WTC11 (cell line): ENCODE data around the gene RNASET2. TPM values are rescaled to one million over a fixed set of nuclear protein-coding genes. Genes with fewer than 3 reads are reported as not detected.

Source experiments
- ATAC-seq: fragments of 200-7000 bp; cut with Tn5 transposase; 2 replicates; pipeline ENCODE4 v1.10.0; 2021; ENCODE audit warnings: mild to moderate bottlenecking, moderate library complexity
- CTCF ChIA-PET: fragments of 300-600 bp; sonication (Branson Sonifier 250); formaldehyde crosslinking; loops from one replicate; lab custom pipeline; 2021; ENCODE audit warnings: antibody characterized with exemption; lab: Charles Lee
- POLR2A ChIA-PET: fragments of 350-600 bp; sonication (Branson Sonifier 250); formaldehyde crosslinking; loops from one replicate; lab custom pipeline; 2021; ENCODE audit warnings: antibody characterized with exemption; lab: Charles Lee
- DNase-seq: peaks from one replicate; pipeline ENCODE4 v3.0.0; 2021; ENCODE audit warnings: low spot score
- H3K27ac Mint-ChIP-seq: 2 replicates; pipeline ENCODE4 v1.8.0; 2021; ENCODE audit warnings: mixed read lengths
- H3K27me3 Mint-ChIP-seq: 2 replicates; pipeline ENCODE4 v1.8.0; 2021; ENCODE audit warnings: low read depth, mild to moderate bottlenecking, moderate library complexity, mixed read lengths
- H3K36me3 Mint-ChIP-seq: 2 replicates; pipeline ENCODE4 v1.8.0; 2021; ENCODE audit warnings: mixed read lengths
- H3K4me1 Mint-ChIP-seq: 2 replicates; pipeline ENCODE4 v1.8.0; 2022; ENCODE audit warnings: mixed read lengths
- H3K4me3 Mint-ChIP-seq: 2 replicates; pipeline ENCODE4 v1.8.0; 2021; ENCODE audit warnings: mild to moderate bottlenecking, moderate library complexity, mixed read lengths
- H3K9me3 Mint-ChIP-seq: 2 replicates; pipeline ENCODE4 v1.8.0; 2021; ENCODE audit warnings: mixed read lengths
- AR ChIP-seq: fragments of 250-450 bp; sonication (Bioruptor Pico); IDR thresholded peaks from 2 replicates; pipeline ENCODE4 v1.9.0; 2021; ENCODE audit warnings: mild to moderate bottlenecking
- ATF3 ChIP-seq: sonication (generic); formaldehyde crosslinking; conservative IDR thresholded peaks from 2 replicates; pipeline ENCODE4 v1.8.1; 2022; ENCODE audit warnings: mild to moderate bottlenecking, missing genetic modification reagents
- ATF6 ChIP-seq: sonication (generic); formaldehyde crosslinking; IDR thresholded peaks from 2 replicates; pipeline ENCODE4 v1.8.1; 2023; ENCODE audit warnings: mild to moderate bottlenecking, missing genetic modification reagents
- CDX4 ChIP-seq: fragments of 250-450 bp; sonication (Bioruptor Pico); IDR thresholded peaks from 2 replicates; pipeline ENCODE4 v1.9.0; 2021; ENCODE audit warnings: moderate library complexity, mild to moderate bottlenecking, inconsistent platforms, borderline replicate concordance
- E2F4 ChIP-seq: sonication (generic); formaldehyde crosslinking; IDR thresholded peaks from 2 replicates; pipeline ENCODE4 v1.8.1; 2022; ENCODE audit warnings: low read depth, mild to moderate bottlenecking, moderate library complexity, missing genetic modification reagents, borderline replicate concordance
- E2F5 ChIP-seq: sonication (generic); formaldehyde crosslinking; IDR thresholded peaks from 2 replicates; pipeline ENCODE4 v1.8.1; 2022; ENCODE audit warnings: mild to moderate bottlenecking, moderate library complexity, missing genetic modification reagents
- ESRRA ChIP-seq: sonication (generic); formaldehyde crosslinking; IDR thresholded peaks from 2 replicates; pipeline ENCODE4 v1.8.1; 2022; ENCODE audit warnings: mild to moderate bottlenecking, missing genetic modification reagents, borderline replicate concordance
- ETV6 ChIP-seq: sonication (generic); formaldehyde crosslinking; IDR thresholded peaks from 2 replicates; pipeline ENCODE4 v1.8.1; 2022; ENCODE audit warnings: mild to moderate bottlenecking, missing genetic modification reagents
- FOXP1 ChIP-seq: sonication (generic); formaldehyde crosslinking; IDR thresholded peaks from 2 replicates; pipeline ENCODE4 v1.8.0; 2022; ENCODE audit warnings: missing genetic modification reagents, mild to moderate bottlenecking, moderate library complexity, borderline replicate concordance
- HMGA2 ChIP-seq: fragments of 250-450 bp; sonication (Bioruptor Pico); IDR thresholded peaks from 2 replicates; pipeline ENCODE4 v1.4.0; 2021; ENCODE audit warnings: mild to moderate bottlenecking, moderate library complexity
- JUN ChIP-seq: sonication (generic); formaldehyde crosslinking; IDR thresholded peaks from 2 replicates; pipeline ENCODE4 v1.8.0; 2023; ENCODE audit warnings: mild to moderate bottlenecking, missing genetic modification reagents
- NFE2L1 ChIP-seq: sonication (generic); formaldehyde crosslinking; IDR thresholded peaks from 2 replicates; pipeline ENCODE4 v1.8.1; 2023; ENCODE audit warnings: missing genetic modification reagents
- NFYB ChIP-seq: sonication (generic); formaldehyde crosslinking; conservative IDR thresholded peaks from 2 replicates; pipeline ENCODE4 v1.8.0; 2022; ENCODE audit warnings: low read depth, missing genetic modification reagents
- RORB ChIP-seq: fragments of 250-450 bp; sonication (Bioruptor Pico); IDR thresholded peaks from 2 replicates; pipeline ENCODE4 v1.9.0; 2021; ENCODE audit warnings: mild to moderate bottlenecking
- ZBTB43 ChIP-seq: sonication (generic); formaldehyde crosslinking; IDR thresholded peaks from 2 replicates; pipeline ENCODE4 v1.8.1; 2023; ENCODE audit warnings: mild to moderate bottlenecking, missing genetic modification reagents
- ZMAT4 ChIP-seq: fragments of 250-450 bp; sonication (Bioruptor Pico); IDR thresholded peaks from 2 replicates; pipeline ENCODE4 v1.9.0; 2021; ENCODE audit warnings: mild to moderate bottlenecking
- ZNF219 ChIP-seq: sonication (generic); formaldehyde crosslinking; IDR thresholded peaks from 2 replicates; pipeline ENCODE4 v1.8.0; 2023; ENCODE audit warnings: missing genetic modification reagents, mild to moderate bottlenecking, borderline replicate concordance
- ZNF232 ChIP-seq: sonication (generic); formaldehyde crosslinking; IDR thresholded peaks from 2 replicates; pipeline ENCODE4 v1.8.0; 2022; ENCODE audit warnings: mild to moderate bottlenecking, missing genetic modification reagents
- ZNF423 ChIP-seq: fragments of 250-450 bp; sonication (Bioruptor Pico); IDR thresholded peaks from 2 replicates; pipeline ENCODE4 v2.1.2; 2022; ENCODE audit warnings: mild to moderate bottlenecking, moderate library complexity
- ZNF532 ChIP-seq: fragments of 250-450 bp; sonication (Bioruptor Pico); IDR thresholded peaks from 2 replicates; pipeline ENCODE4 v1.9.0; 2021; ENCODE audit warnings: mild to moderate bottlenecking, borderline replicate concordance
- total RNA-seq: library from RNA; stranded (reverse); gene quantifications from 3 replicates; pipeline ENCODE4 v1.2.3, GENCODE V29; 2021

RNASET2 gene
- total RNA-seq, 1 experiment from 2014 or later = 35.6 TPM

GRCh38 chr6:166937746-166938145, 18.6 kb downstream of the RNASET2 start:
- H3K9me3 Mint-ChIP-seq = no peaks in the 10 kb centered on the region
- DNase-seq = no peak
- peaks cover 9% of the 10 kb centered on the region for H3K4me1 Mint-ChIP-seq
- POLR2A ChIA-PET = no interaction called here
- peaks cover 22% of the 10 kb centered on the region for H3K36me3 Mint-ChIP-seq
- ATAC-seq = no peak
- H3K27me3 Mint-ChIP-seq = no peaks in the 10 kb centered on the region
- TF ChIP-seq ATF6 (CRISPR knock-in tag) = no peak
- TF ChIP-seq NFE2L1 (CRISPR knock-in tag) = no peak
- TF ChIP-seq E2F5 (CRISPR knock-in tag) = no peak
- TF ChIP-seq ETV6 (CRISPR knock-in tag) = no peak
- TF ChIP-seq ZNF532 = no peak
- no peak for TF ChIP-seq ZBTB43 (CRISPR knock-in tag)
- no peak for TF ChIP-seq JUN
- TF ChIP-seq NFYB (CRISPR knock-in tag) = no peak
- TF ChIP-seq CDX4 (CRISPR knock-in tag) = no peak
- TF ChIP-seq ESRRA = no peak
- no peak for TF ChIP-seq ZNF219 (CRISPR knock-in tag)
- no peak for TF ChIP-seq E2F4 (CRISPR knock-in tag)
- no peak for TF ChIP-seq HMGA2
- no peak for TF ChIP-seq ZNF423
- no peak for TF ChIP-seq AR (CRISPR knock-in tag)
- TF ChIP-seq RORB (CRISPR knock-in tag) = no peak
- TF ChIP-seq FOXP1 (CRISPR knock-in tag) = no peak
- no peak for TF ChIP-seq ZMAT4 (CRISPR knock-in tag)
- TF ChIP-seq ZNF232 (CRISPR knock-in tag) = no peak
- no peak for TF ChIP-seq ATF3 (CRISPR knock-in tag)
- no peak overlapping the region; the same call in 1 of the 2 replicates for H3K27ac Mint-ChIP-seq
- H3K4me3 Mint-ChIP-seq = no peak overlapping the region
- CTCF ChIA-PET = interaction anchor here (0.5 to 1.7 kb wide), 5 partner anchors 10 to 204 kb away, joined by 3 to 6 read pairs (median 3); no protein-coding TSS in a partner anchor
